CD14-positive monocyte (primary cell): ENCODE results near the gene HMGXB4. TPM values are rescaled to one million over a fixed set of nuclear protein-coding genes. Genes with fewer than 3 reads are reported as not detected.

Source experiments
- DNase-seq, 3 donors: peaks; one replicate each; pipeline ENCODE4 v3.0.0-alpha.2; 2011 to 2022
- H2AFZ ChIP-seq: 2 replicates; pipeline ENCODE4 v1.6.0; 2012; ENCODE audit warnings: mild to moderate bottlenecking, low read depth, low read length, inconsistent platforms; ENCODE audit not compliant: insufficient read depth, poor library complexity, severe bottlenecking
- H3K27ac ChIP-seq, 2 donors: 1 replicate in 1 of 2; 2 replicates in 1 of 2; pipeline ENCODE4 v1.5.1; 2012 to 2013; ENCODE audit warnings: low read length in 2 of 2, control low read depth in 1 of 2, inconsistent platforms in 1 of 2, low read depth in 1 of 2, mild to moderate bottlenecking in 1 of 2
- H3K27me3 ChIP-seq, 2 donors: one replicate each; pipeline versions ENCODE4 v1.6.0 to v1.6.1; 2011 to 2013; ENCODE audit warnings: low read length in 2 of 2; ENCODE audit not compliant: control insufficient read depth in 2 of 2, insufficient read depth in 2 of 2
- H3K36me3 ChIP-seq, 2 donors: replicated peaks in 1 of 2; 1 replicate in 1 of 2; 2 replicates in 1 of 2; pipeline versions ENCODE4 v1.5.1 to v1.6.1; 2012 to 2013; ENCODE audit warnings: low read length in 2 of 2, control low read depth in 1 of 2, inconsistent platforms in 1 of 2, mild to moderate bottlenecking in 1 of 2; ENCODE audit not compliant: insufficient read depth in 2 of 2, control insufficient read depth in 1 of 2
- H3K4me1 ChIP-seq, 2 donors: 1 replicate in 1 of 2; 2 replicates in 1 of 2; pipeline versions ENCODE4 v1.5.1 to v1.6.1; 2012 to 2013; ENCODE audit warnings: low read length in 2 of 2, control low read depth in 1 of 2, inconsistent platforms in 1 of 2, mild to moderate bottlenecking in 1 of 2, moderate library complexity in 1 of 2; ENCODE audit not compliant: insufficient read depth in 2 of 2, control insufficient read depth in 1 of 2
- H3K4me2 ChIP-seq: replicated peaks from 2 replicates; pipeline ENCODE3; 2012; ENCODE audit warnings: low read length, moderate library complexity, mild to moderate bottlenecking; ENCODE audit not compliant: poor library complexity, severe bottlenecking; ENCODE audit errors: extremely low read depth
- H3K4me3 ChIP-seq, 3 experiments: fragments of 200-600 bp in 1 of 3; sonication (generic) in 1 of 3; replicated peaks in 1 of 3; 1 replicate in 2 of 3; 2 replicates in 1 of 3; pipeline ENCODE4 v1.5.1; 2011 to 2013; ENCODE audit warnings: low read length in 3 of 3, mild to moderate bottlenecking in 3 of 3, control low read depth in 2 of 3, low read depth in 2 of 3, inconsistent platforms in 1 of 3, moderate library complexity in 1 of 3
- H3K79me2 ChIP-seq: 2 replicates; pipeline ENCODE4 v1.6.0; 2012; ENCODE audit warnings: mild to moderate bottlenecking, control low read depth, inconsistent platforms, low read length, moderate library complexity; ENCODE audit not compliant: insufficient read depth
- H3K9ac ChIP-seq: 2 replicates; pipeline ENCODE4 v1.6.0; 2017; ENCODE audit warnings: low read length, mild to moderate bottlenecking; ENCODE audit not compliant: insufficient read depth, poor library complexity, severe bottlenecking
- H3K9me3 ChIP-seq, 2 donors: replicated peaks in 1 of 2; 1 replicate in 1 of 2; 2 replicates in 1 of 2; pipeline versions ENCODE4 v1.5.1 to v1.6.1; 2012 to 2013; ENCODE audit warnings: low read length in 2 of 2, control low read depth in 1 of 2; ENCODE audit not compliant: control insufficient read depth in 1 of 2, insufficient read depth in 1 of 2
- H4K20me1 ChIP-seq: 2 replicates; pipeline ENCODE4 v1.6.0; 2012; ENCODE audit warnings: mild to moderate bottlenecking, low read length, control low read depth, moderate library complexity; ENCODE audit not compliant: insufficient read depth
- H3K27ac Mint-ChIP-seq, 7 donors: one replicate each; pipeline ENCODE4 v1.8.0; 2020; ENCODE audit warnings: mild to moderate bottlenecking in 7 of 7, mixed read lengths in 7 of 7, moderate library complexity in 6 of 7, inconsistent platforms in 2 of 7
- H3K27me3 Mint-ChIP-seq, 3 donors: one replicate each; pipeline ENCODE4 v1.8.0; 2021 to 2022; ENCODE audit warnings: low read depth in 3 of 3, mild to moderate bottlenecking in 3 of 3, mixed read lengths in 3 of 3, moderate library complexity in 3 of 3, inconsistent platforms in 1 of 3
- H3K36me3 Mint-ChIP-seq, 2 donors: one replicate each; pipeline ENCODE4 v1.8.0; 2020; ENCODE audit warnings: mixed read lengths in 2 of 2, inconsistent platforms in 1 of 2, mild to moderate bottlenecking in 1 of 2
- H3K4me1 Mint-ChIP-seq: one replicate; pipeline ENCODE4 v1.8.0; 2020; ENCODE audit warnings: mild to moderate bottlenecking, mixed read lengths
- H3K4me3 Mint-ChIP-seq, 2 donors: one replicate each; pipeline ENCODE4 v1.8.0; 2020; ENCODE audit warnings: mild to moderate bottlenecking in 2 of 2, mixed read lengths in 2 of 2, moderate library complexity in 1 of 2
- H3K9me3 Mint-ChIP-seq, 7 donors: one replicate each; pipeline ENCODE4 v1.8.0; 2020 to 2022; ENCODE audit warnings: mixed read lengths in 7 of 7, mild to moderate bottlenecking in 6 of 7, moderate library complexity in 6 of 7, inconsistent platforms in 2 of 7
- WGBS: methylation state at CpG from one replicate; pipeline ENCODE4 v1.1.5; 2013; ENCODE audit warnings: missing lambda C conversion rate; ENCODE audit not compliant: insufficient coverage; 5-methylcytosine and 5-hydroxymethylcytosine counted together
- intact Hi-C, 2 donors: fragments of 100-400 bp; cut with micrococcal nuclease; formaldehyde crosslinking; loops; one replicate each; pipeline versions ENCODE4 v1.15.0 to v1.15.1; 2023
- polyA plus RNA-seq, 3 donors: library from polyadenylated mRNA; depleted of rRNA in 1 of 3; unstranded in 2 of 3; stranded (reverse) in 1 of 3; fragments of 300-500 nt in 2 of 3; fragments of >200 nt in 1 of 3; fragmentation: Illumina TruSeq in 2 of 3; gene quantifications; 1 replicate in 2 of 3; 2 replicates in 1 of 3; pipeline ENCODE4 v1.2.3, GENCODE V29; 2012 to 2021
- TF ChIP-seq, protein P1 (sequence below): fragments of 200-600 bp; IDR thresholded peaks from one replicate; pipeline ENCODE4 v1.8.0; 2022; ENCODE audit warnings: antibody characterized with exemption, mild to moderate bottlenecking

HMGXB4 gene
- polyA plus RNA-seq, 3 donors = 6.3 to 11.4 (median 8.1) TPM

DNA sequence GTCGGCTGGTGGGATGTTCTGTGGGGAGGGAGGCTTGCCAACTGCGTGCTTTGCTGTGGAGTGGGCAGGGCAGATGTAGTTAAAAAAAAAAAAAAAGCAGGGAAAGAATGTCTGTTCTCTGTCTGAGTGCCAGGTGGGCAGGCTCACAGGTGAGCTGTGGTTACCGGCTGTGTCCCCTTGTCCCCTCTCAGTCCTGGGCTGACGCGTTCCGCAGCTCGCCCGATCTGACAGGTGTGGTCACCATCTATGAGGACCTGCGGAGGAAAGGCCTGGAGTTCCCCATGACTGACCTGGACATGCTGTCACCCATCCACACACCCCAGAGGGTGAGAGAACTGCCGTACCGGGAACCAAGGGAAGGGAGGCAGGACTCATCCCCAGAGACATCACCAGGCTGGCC lies 66.0 kb downstream of the HMGXB4 start:
- Mint-ChIP-seq H3K9me3 (no peaks in the 10 kb centered on the region), H3K27me3 (peaks cover 0 to 2% (median 0%) of the 10 kb centered on the region in 3 donors), H3K4me3 (no peak overlapping the region), H3K4me1 (peaks cover 16% of the 10 kb centered on the region), H3K36me3 (peaks cover 96 to 100% of the 10 kb centered on the region in 2 donors), H3K27ac (peak overlapping the region in 4 of 7 donors; percentile 9 to 72 (median 47))
- H3K4me1 ChIP-seq = peaks cover 15% of the 10 kb centered on the region in 2 donors
- H3K9ac ChIP-seq = no peak overlapping the region
- WGBS = 97% methylated on average over 9 of the region's 11 CpGs
- DNase-seq = no peak
- H3K4me2 ChIP-seq = no peak overlapping the region
- peaks cover 97 to 100% of the 10 kb centered on the region in 2 donors for H3K36me3 ChIP-seq
- no peak overlapping the region for H2AFZ ChIP-seq
- H4K20me1 ChIP-seq = peaks cover 60% of the 10 kb centered on the region
- H3K4me3 ChIP-seq = no peak overlapping the region
- no peaks in the 10 kb centered on the region for H3K9me3 ChIP-seq
- TF ChIP-seq, protein P1, sequence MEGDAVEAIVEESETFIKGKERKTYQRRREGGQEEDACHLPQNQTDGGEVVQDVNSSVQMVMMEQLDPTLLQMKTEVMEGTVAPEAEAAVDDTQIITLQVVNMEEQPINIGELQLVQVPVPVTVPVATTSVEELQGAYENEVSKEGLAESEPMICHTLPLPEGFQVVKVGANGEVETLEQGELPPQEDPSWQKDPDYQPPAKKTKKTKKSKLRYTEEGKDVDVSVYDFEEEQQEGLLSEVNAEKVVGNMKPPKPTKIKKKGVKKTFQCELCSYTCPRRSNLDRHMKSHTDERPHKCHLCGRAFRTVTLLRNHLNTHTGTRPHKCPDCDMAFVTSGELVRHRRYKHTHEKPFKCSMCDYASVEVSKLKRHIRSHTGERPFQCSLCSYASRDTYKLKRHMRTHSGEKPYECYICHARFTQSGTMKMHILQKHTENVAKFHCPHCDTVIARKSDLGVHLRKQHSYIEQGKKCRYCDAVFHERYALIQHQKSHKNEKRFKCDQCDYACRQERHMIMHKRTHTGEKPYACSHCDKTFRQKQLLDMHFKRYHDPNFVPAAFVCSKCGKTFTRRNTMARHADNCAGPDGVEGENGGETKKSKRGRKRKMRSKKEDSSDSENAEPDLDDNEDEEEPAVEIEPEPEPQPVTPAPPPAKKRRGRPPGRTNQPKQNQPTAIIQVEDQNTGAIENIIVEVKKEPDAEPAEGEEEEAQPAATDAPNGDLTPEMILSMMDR = no peak
- H3K27ac ChIP-seq = peak overlapping the region in 1 of 2 donors; percentile 4
- peaks cover 20% of the 10 kb centered on the region for H3K79me2 ChIP-seq
- no peaks in the 10 kb centered on the region for H3K27me3 ChIP-seq
- intact Hi-C loops = no loop called here

DNA sequence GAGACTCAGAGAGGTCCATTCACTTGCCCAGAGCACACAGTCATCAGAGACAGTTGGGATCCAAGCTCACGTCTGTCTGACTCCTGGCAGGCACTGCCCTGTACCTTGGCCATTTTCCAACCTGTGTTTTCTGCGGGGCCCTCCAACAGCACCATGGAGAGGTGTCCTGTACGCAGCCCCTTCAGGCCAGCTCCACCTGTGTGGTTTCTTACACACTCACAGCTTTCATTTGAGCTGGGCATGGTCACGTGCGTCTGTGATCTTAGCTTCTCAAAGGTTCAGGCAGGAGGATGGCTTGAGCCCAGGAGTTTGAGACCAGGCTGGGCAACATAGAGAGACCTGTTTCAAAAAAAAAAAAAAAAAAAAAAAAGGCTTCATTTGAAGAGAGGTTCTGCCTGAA lies 66.8 kb downstream of the HMGXB4 start:
- Histone ChIP-seq H3K4me1 (peaks cover 23% of the 10 kb centered on the region in 2 donors), H3K4me2 (no peak overlapping the region), H3K4me3 (no peak overlapping the region), H3K27ac (peak overlapping the region in 1 of 2 donors; percentile 4), H3K36me3 (peaks cover 90 to 93% of the 10 kb centered on the region in 2 donors), H3K9me3 (no peaks in the 10 kb centered on the region), H4K20me1 (peaks cover 53% of the 10 kb centered on the region), H2AFZ (no peak overlapping the region), H3K79me2 (peaks cover 20% of the 10 kb centered on the region), H3K9ac (no peak overlapping the region), H3K27me3 (no peaks in the 10 kb centered on the region)
- TF ChIP-seq, protein P1 = no peak
- DNase-seq = no peak
- peaks cover 95 to 100% of the 10 kb centered on the region in 2 donors for H3K36me3 Mint-ChIP-seq
- 100% methylated on average over 5 of the region's 5 CpGs for WGBS
- no peak overlapping the region for H3K4me3 Mint-ChIP-seq
- H3K4me1 Mint-ChIP-seq = peaks cover 24% of the 10 kb centered on the region
- intact Hi-C loops = no loop called here
- no peaks in the 10 kb centered on the region for H3K9me3 Mint-ChIP-seq
- H3K27ac Mint-ChIP-seq = peak overlapping the region in 1 of 7 donors; percentile 69
- peaks cover 0 to 2% (median 0%) of the 10 kb centered on the region in 3 donors for H3K27me3 Mint-ChIP-seq
